ENCODE results near the gene ARL14EP. TPM values are rescaled to one million over a fixed set of nuclear protein-coding genes. Genes with fewer than 3 reads are reported as not detected.

ARL14EP gene
- total RNA-seq (2014; rRNA removed; shearing (Covaris generic)), result 9.8 and 11.0 TPM in 2 replicates

DNA sequence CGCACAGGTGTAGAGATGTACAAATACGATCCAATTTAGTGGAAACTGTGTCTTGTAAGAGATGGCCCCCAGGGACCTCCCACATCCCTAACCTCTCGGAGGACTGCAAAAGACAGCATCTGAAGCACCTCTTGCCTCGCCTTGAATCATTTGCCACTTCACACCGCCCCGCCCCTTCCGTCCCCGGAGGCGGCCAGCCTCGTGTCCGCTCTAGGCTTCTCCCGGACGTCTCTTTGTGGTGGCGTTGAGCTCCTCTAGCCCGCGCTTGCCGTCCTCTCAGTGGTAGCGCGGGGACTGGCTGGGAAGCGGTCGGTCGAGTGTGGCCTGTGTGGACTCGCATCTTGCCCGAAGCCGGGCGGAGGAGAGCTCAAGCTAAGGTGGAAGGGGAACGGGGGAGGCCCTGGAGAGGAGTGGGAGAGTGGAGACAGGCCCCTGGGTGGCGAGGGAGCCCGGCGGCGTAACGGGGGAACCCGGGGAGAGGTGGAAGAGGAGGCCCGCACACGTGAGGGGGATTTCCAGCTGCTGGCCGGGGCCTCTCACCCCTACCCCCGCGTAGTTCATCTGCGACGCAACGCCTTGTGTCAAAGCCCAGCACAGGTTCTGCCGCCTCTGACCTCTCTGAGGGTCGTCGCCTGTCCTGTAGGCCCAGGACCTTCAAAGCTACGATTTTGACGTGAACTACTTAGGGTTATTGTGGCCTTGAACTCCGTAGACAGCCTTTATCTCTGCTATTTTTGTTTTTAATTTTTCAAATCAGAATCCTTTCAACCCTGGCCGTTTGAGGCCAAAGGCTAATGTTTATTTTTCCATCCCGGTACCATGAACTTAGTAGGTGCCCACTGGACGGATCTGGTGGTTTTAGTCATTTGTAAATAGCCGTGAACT, at the start of gene ARL14EP:
TSS of gene ARL14EP (plus strand) at position 279 of the 885 bp plus-strand sequence. CDS start 7,845 bp downstream, outside the sequence.

Other genes starting within 250 kb of the ARL14EP start
- gene FSHB, start 92.1 kb upstream of the ARL14EP start, total RNA-seq (2014; rRNA removed; shearing (Covaris generic)), result not detected in 2 replicates

All from A375 (cell line).